HG03103 (cell line): ENCODE data around the gene DTHD1.

ENCODE experiments used
- ATAC-seq: cut with Tn5 transposase; IDR thresholded peaks from one replicate; pipeline ENCODE4 v1.9.1; 2021; ENCODE audit warnings: low read depth; ENCODE audit not compliant: unreplicated experiment

Gene DTHD1

DNA sequence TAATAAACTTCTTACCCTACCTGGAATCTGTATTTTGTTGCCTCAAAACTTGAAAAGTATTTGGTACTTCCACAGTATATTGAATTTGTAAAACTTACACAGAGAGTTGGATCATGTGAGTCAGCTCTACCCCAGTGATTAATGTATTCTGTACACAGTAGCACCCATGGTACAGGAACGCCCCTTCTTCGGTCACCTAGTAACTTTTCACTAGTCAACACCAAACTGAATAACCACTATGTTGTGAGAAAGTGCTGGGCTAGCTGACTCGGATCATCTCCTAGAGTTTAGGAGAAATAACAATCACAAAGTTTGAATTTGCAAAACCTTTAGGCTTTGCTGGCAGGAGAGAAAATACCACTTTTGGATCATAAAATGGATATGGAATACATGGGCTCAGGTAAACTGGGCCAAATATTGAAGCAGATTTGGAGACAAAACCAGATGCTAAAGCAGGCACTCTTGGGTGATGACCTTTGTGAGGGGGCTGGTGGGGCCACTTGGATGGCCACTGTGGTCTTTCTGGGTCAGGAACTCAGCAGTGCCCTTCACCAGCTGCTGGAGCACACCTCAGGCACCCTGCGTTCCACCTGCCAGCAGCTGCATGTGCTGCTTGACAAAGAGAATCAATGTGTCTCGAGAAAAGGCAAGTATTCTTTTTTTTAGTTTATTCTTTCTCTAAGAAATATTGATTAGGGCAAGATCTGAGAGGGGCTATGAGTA, at the start of gene DTHD1:
DTHD1 (plus strand) TSS at position 233 of the 723 bp plus-strand sequence; CDS start at position 376, 143 bp downstream.
- no peak for ATAC-seq

DNA sequence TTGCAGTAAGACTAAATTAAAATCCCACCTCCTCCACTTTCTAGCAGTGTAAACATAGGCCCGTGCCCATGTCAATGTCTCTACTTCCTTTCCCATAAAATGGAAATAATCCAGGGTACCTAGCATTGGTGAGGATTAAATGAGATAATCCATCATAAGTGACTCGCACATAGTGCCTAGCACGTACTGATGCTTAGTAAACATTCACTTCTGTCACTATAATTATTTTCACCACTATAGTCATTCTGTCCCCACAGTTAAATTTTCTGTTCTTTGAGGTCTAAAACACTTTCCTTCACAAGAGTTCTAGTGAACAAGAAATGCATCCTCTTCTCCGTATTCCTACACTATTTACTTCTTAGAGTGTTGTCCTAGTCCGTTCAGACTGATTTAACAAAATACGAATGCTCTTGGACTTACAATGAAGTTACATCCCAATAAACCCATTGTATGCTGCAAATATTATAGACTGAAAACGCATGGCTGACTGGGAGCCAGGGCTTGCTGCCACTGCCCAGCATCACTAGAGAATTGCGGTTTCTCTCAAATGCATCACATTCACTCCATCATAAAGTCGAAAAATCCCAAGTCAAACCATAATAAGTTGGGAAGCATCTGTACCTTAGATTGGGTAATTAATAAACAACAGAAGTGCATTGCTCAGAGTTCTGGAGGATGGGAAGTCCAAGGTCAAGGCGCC, 47.7 kb upstream of the DTHD1 start:
- no peak for ATAC-seq

DNA sequence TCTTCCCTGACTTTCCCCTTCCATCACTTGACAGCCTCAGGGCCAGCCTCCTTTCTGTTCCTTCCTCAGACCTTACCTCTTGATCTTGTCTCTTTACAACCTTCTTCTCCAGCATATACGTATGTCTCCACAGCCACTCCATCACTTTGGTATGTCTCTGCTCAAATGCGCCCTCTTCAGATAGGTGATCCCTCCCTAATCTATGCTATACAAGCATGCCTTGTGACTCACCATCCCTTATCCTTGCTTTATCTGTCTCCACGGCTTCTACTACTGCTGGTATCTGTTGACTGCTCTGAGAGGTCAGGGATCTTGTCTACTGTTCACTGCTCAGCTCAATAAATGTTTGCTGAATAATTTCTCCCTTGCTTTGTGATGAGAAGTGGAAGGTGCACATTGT, 46.1 kb upstream of the DTHD1 start:
- no peak for ATAC-seq

DNA sequence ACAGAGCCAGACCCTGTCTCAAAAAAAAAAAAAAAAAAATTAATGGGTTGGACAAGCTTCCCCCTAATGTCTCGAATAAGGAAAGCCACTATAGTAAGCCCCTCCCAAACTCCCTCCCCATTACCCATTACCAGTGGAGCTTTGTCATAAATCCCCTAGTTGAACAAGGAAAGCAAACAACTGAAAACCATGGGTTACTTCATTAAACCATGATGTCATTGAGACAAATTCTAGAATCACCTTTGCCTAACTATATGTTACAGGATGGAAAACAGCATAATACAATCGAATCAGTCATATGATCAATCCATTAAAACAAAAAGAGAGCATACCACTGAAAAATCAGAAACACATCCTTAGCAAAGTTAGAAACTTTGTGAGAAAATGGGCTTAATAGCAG, 45.3 kb upstream of the DTHD1 start:
- ATAC-seq, result no peak

DNA sequence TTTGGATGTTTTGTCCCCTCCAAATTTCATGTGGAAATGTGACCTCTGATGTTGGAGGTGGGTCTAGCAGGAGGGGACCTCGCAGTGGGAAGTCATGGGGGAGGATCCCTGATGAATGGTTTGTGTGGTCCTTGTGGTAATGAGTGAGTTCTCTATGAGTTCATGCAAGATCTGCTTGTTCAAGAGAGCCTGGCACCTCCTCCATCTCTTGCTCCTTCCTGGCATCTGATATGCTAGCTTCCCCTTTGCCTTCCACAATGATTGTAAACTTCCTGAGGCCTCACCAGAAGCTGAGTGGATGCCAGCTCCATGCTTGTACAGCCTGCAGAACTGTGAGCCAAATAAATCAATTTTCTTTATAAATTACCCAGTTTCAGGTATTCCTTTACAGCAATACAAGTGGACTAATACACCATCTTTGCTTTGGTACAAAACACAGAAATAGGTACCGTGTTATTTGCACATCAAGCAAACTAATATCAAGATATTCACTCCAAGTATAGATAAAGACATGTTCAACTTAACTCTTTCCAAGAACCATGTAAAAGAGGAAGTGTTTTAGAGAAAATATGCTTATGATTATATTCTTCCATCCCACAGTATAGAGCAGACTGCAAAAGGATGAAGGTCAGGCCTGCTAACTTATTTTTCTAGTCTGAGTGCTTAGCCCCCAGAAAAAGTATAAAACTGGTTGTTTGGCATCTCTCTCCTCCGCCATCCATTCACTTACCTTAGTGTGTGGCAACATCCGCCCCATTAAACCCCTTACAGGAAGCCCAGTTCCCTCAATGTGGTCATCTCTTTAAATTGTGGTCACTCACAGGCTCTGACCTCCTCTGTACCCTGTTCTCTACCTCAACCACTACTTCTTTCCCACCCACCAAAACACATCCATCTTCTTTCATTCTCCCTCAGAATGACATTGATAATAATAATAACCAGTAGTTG, 43.8 kb upstream of the DTHD1 start:
- no peak for ATAC-seq

DNA sequence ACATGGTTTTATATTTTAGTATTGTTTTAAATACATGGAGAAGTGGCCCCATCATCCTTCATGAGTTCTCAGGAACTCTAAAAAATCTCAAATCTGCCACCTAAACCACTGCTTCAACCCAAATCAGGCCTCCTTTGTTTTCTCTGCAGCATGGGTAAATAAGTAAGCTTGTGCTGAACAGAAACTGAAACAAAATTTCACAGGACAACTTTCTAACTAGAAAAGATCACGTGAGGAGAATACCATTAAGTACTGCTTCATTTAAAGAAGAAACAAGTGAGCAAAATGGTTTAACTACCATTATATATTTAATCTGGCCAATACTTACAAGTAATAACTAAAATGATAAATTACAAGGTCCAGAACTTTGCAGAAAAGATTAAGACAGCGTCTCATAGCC, 39.6 kb upstream of the DTHD1 start:
- ATAC-seq, result peak; percentile 41

DNA sequence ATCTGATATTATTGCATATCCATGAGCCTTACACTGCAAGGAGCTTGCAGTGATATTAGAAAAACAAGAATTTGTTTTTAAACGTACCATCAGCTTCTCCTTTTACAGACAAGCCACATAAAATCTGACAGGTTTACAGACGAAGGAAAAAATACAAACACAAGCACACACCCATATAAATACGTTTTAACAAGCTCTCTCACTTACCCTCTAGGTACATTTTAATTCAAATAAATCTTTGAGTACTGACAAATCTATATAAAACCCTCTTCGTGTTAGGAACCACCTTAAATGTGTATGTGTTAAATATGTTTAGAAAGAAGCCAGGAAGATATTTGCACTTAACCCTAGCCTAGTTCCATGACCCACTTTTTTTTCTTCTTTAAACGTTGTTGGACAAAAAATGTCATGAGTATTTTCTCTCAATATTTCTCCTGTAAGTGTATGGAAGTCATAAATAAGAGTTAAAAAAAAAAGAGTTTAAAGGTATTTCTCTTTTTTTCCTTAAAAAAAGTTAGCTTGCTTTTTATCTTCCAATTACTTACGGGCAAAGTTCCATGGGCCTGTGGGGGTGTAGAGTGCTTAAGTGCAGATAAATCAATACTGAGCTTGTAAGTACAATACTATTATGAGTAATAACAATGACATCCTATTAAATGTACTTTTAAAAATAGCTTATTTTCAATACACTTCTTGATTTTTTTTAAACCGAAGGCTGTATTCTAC, 38.6 kb upstream of the DTHD1 start:
- ATAC-seq, result no peak

DNA sequence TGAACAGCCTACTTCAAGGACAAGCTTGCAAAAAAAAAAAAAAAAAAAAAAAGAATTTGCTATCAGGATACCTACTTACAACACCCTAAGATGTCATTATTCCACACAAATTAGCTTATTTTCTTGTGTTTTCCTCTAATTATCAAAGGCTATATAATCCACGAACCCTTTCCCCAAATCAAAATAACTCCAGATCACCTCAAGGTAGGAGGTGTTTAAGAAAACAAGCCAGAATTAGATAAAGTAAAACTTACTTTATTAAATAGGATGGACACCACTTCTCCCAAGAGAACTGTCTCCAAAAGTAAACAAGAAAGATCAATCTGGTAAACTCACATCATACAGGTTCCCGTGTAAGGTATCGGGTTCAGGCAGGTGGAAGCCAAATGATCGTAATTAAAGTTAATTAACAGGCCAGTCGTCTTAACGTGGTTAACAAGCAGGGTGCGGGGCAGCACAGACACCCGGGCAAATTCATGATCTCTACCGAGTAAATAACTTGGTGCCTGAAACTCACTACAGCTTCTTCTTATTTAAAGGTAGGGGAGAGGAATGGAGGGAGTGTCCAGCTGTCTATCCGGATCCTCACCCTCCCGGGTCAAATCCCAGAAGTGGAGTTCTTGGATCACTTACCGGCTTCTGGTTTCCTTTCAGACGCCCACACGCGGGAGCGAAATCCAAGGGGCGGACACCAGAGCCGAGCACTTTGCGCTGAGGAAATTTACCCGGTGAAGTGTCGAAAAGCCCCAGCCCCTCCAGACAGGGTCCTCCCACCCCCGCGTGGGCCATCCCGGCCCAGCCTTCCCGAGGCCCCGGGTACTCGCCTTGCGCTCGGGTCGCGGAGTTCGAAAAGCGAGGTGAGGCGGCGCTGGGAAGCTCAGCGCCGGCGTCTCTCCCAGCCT, 37.8 kb upstream of the DTHD1 start:
- peak; percentile 28 for ATAC-seq

DNA sequence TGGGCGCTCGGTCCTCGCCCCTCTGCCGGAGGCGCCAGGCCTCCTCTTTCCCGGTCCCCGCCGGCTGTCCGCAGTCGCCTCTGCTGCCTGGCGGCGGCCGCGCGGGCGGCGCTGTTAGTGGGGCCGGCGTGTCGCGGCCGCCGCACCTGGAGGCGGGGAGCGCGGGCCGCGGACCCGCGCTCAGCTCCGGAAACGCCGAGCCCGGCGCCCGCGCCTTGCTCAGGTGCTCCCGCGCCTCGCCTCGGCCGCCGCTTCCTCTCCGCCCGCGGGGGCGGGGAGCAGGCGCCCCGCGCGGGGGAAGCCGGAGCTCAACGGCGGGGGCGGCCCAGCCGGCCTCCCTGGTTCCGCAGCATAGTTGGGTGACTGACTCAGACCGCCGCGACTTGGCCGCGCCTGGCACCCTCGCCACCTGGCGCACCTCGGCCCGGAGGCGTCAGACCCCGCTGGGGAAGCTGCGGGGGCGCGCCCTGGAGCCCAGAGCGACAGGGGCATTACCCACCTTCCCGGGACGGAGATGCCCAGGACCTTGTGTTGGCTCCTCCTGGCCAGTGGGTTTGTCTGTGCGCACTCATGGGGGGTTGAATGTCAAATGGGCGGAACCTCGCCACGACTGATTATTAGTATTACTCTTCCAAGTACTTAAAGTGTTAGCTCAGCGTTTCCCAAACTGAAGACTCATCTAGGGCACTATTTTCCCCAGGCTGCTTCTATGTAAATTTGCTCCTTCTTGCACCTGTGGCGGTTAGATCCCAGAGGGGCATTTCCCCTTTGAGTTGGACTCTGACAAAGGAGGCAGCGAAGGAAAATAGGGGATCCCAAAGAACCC, 36.9 kb upstream of the DTHD1 start, which contains the start of gene ARAP2:
ARAP2 (minus strand) TSS at position 258 of the 826 bp plus-strand sequence. CDS start 15,028 bp downstream, outside the sequence.
- peak; percentile 49 for ATAC-seq

DNA sequence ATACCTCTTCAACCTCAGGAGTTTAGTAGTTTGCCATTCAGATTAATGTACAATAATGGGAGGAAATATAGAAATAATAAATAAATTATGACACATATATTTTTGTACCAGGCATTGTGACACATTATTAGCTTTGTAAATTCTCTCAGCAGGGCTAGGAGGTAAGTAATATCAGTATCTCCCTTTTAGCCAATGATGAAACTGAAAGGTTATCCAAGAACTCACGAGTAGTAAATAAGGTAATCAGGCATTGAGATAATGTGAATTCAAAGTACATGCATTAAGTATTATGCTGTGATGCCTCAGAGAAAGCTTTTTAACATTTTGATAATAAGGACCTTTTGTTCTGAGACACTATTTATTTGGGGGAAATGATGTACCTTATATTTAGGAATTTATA, 31.8 kb upstream of the DTHD1 start:
- ATAC-seq, result no peak

DNA sequence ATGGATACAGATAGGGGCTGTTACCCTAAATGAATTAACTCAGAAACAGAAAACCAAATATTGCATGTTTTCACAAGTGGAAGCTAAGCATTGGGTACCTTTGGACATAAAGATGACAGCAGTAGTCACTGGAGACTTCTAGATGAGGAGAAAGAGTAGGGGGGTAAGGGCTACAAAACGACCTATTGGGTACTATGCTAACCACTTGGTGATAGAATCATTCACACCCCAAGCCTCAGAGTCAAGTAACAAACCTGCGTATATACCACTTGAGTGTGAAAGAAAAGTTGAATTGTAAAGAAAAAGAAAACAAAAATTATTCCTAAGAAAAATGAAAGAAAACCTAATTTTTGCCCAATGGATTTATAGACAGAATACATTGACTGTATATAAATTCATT, 29.4 kb upstream of the DTHD1 start:
- no peak for ATAC-seq

DNA sequence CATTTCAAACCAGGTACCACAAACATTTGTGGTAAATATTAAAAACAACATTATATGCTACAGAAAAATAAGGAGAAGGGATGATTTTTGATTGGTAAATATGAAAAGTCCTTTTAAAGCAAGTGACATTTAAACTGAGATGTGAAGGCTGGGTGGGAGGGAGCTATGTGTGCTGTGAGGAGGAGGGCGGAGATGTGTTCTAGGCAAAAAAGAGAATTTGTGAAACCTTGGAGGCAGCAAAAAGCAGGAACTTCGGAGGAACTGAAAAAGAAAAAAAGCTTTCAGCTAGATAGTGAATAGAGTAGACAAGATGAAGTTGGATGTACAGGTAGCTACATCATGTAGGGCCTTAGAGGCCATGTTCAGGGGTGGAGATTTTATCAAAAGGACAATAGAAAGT, 27.0 kb upstream of the DTHD1 start:
- ATAC-seq, result no peak

DNA sequence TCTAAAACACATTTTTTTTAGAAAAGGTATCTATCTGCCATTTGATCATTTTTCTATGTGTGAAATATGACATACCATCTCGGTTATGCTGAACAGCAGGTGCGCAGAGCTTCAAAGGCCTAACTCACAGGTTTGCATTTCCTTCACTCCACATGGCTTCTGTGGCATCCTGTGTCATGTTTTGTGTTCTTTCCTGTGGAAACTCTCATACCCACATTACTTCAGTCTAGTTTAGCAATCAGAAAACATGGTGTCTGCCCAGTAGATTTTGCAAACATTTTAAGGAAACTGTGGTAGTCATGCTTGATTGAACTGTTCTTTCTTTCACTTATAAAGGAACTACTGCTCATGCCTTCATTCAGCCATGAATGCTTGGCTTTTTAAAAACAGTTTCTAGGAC, 25.8 kb upstream of the DTHD1 start:
- peak; percentile 67 for ATAC-seq

DNA sequence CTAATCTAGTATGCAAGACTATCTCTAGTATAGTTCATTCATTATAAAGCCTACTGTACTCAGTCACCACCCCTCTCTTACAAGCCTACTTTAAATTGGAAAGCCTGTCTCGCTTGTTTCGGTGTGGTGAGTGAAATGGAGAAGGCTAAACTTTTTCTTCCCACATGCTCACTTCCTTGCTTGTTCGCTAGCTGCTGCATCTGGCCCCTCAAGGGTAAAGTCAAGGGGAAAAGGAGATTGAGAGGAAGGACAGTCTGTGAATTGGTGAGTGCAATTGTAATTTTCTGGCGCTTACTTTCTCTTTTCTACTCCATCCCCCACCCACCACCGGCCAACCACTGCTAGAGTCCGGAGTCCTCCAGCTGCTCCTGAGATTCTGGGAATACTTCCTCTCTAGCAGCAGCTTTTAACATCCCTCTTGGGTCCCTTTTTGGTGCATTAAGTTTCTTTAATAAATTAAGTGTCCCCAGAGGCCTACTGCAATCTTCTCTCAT, 25.0 kb upstream of the DTHD1 start:
- peak; percentile 62 for ATAC-seq

DNA sequence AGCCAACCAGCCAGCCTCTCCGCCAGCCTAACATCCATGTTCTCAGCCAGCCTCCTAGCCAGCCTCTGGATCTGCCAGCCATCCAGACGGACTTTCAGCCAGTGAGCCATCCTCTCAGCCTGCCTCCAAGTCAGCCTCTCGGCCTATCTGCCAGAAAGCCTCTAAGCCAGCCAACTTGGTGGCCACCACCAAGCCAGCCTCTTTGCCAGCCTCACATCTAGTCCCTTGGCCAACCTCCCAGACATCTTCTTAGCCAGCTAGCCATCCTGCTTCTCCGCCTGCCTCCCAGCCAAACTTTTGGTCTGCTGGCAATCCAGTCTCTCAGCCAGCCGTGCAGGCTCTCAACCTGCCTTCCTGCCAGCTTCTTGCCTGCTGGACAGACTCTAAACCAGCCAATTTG, 20.7 kb upstream of the DTHD1 start:
- no peak for ATAC-seq

DNA sequence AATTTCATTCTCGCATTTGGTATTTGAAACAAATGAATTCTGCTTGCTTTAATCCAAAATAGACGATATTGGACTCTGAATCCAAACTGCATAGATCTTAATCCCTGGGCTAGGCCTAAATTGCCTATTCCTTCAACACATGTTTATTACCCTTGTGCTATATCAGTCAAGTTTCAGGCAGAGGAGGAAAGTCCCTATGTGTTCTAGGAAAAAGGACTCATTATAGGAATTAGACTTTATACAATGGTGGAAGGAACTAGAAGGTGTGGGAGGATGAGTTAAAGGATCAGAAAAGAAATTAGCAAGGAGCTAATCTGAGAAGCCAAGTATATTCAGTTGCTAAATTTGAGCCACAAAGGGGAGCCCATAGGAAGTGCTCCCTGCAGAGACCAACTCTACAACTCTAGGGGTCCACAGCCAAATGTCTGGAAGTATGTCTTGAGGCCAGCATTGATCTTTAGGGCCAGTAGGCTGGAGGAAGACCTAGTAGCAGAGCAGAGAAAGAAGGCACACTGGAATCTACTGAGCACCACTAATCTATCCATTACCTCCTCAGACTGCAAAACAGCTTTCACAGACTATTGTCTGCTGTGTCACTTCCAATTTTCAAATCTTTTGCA, 17.1 kb upstream of the DTHD1 start:
- no peak for ATAC-seq

DNA sequence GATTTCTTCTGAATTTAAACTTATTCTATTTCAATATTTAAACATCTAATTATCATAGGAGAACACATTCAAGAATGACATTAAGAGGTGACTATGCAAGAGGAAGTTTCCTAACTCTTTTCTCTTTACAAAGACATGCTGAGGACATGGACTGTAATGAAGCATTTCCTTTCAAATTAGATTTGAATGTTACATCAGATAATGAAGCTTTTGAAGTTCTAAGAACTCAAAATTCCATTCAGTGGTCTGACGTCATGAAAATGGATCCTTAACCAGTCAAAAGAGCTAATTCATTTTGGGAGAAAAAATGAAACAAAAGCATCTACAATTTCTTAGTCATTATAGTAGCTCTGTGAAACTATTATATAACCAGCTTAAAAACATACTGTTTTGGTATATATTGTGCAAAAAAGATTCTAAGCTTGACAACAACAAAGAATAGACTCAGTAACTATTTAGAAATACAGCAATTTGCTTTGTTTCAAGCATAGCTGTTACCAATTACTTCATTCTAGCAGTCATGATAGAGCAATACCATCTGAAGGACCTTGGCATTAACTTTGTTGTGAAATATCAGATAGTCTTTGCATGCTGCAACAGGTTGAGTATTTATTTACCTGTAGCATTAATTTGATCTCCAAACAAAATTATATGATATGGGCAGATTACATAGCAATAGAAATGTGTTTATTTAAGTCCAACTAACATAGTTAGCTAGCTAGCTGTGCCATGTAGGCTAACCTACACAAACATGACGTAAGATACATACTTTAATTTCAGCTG, 13.7 kb upstream of the DTHD1 start:
- ATAC-seq, result no peak
